ENCODE results near the gene SEMA3G. TPM values are rescaled to one million over a fixed set of nuclear protein-coding genes. Genes with fewer than 3 reads are reported as not detected.

SEMA3G gene
- polyA plus RNA-seq, 1 donor (not counting 4 experiments of a cell fraction or from before 2014, with no cell fraction given), result 0.07 TPM

GRCh38 chr3:52393131-52393807, 51.6 kb downstream of the SEMA3G start:
- Histone ChIP-seq H3K9me1 (ENCODE audit: control insufficient read depth, extremely low read depth, insufficient read depth, low read length) (no peaks in the 10 kb centered on the region), H3K36me3 (ENCODE audit: control insufficient read depth in 2 of 2, extremely low read depth in 1 of 2, insufficient read depth in 2 of 2, low read length in 2 of 2) (no peaks in the 10 kb centered on the region), H3K27ac (ENCODE audit: control insufficient read depth, insufficient read depth, low read length) (no peak overlapping the region), H3K4me2 (ENCODE audit: control insufficient read depth, extremely low read depth, insufficient read depth, low read depth, low read length) (no peak overlapping the region), H3K27me3 (ENCODE audit: control insufficient read depth, extremely low read depth, insufficient read depth, low read length) (peaks cover 7% of the 10 kb centered on the region), H3K9ac (ENCODE audit: control insufficient read depth, extremely low read depth, insufficient read depth, low read length) (no peak overlapping the region), H3K9me3 (ENCODE audit: control insufficient read depth, low read depth, low read length) (no peaks in the 10 kb centered on the region), H3K4me3 (ENCODE audit: control insufficient read depth in 2 of 3, extremely low read depth in 1 of 3, insufficient read depth in 2 of 3, low read depth in 1 of 3, low read length in 3 of 3) (no peak overlapping the region), H4K20me1 (ENCODE audit: control insufficient read depth, extremely low read depth, insufficient read depth, low read length) (no peaks in the 10 kb centered on the region), H3K4me1 (ENCODE audit: control insufficient read depth, extremely low read depth, insufficient read depth, low read length) (no peaks in the 10 kb centered on the region), H2AFZ (ENCODE audit: control insufficient read depth, low read length) (no peak overlapping the region), H3K79me2 (ENCODE audit: control insufficient read depth, insufficient read depth, low read length) (no peaks in the 10 kb centered on the region)
- DNase-seq (ENCODE audit: low read depth, low spot score) (no peak), FAIRE-seq (no peak)
- dilution Hi-C loops (cut with MboI; ENCODE audit: extremely low pct_ligation_motif_present, low sequenced_read_pairs), result no loop called here
- TF ChIP-seq EZH2 (IDR thresholded peaks at IDR 0.05; ENCODE audit: low read length) (no peak), CTCF (optimal IDR thresholded peaks at IDR 0.05 in 1 of 3, IDR thresholded peaks at IDR 0.05 in 1 of 3, conservative IDR thresholded peaks at IDR 0.05 in 1 of 3; ENCODE audit: extremely low read depth in 1 of 3, insufficient read depth in 2 of 3, low read length in 3 of 3) (no peak)

- H3K4me3 ChIP-seq (ENCODE audit: control insufficient read depth in 2 of 3, extremely low read depth in 1 of 3, insufficient read depth in 2 of 3, low read depth in 1 of 3, low read length in 3 of 3), result no peak overlapping the region
- H3K36me3 ChIP-seq (ENCODE audit: control insufficient read depth in 2 of 2, extremely low read depth in 1 of 2, insufficient read depth in 2 of 2, low read length in 2 of 2), result no peaks in the 10 kb centered on the region
- H3K4me1 ChIP-seq (ENCODE audit: control insufficient read depth, extremely low read depth, insufficient read depth, low read length), result no peaks in the 10 kb centered on the region
- no peaks in the 10 kb centered on the region for H3K79me2 ChIP-seq (ENCODE audit: control insufficient read depth, insufficient read depth, low read length)
- no peaks in the 10 kb centered on the region for H3K9me3 ChIP-seq (ENCODE audit: control insufficient read depth, low read depth, low read length)
- peaks cover 7% of the 10 kb centered on the region for H3K27me3 ChIP-seq (ENCODE audit: control insufficient read depth, extremely low read depth, insufficient read depth, low read length)
- no peak for TF ChIP-seq EZH2 (IDR thresholded peaks at IDR 0.05; ENCODE audit: low read length)
- TF ChIP-seq CTCF (optimal IDR thresholded peaks at IDR 0.05 in 1 of 3, IDR thresholded peaks at IDR 0.05 in 1 of 3, conservative IDR thresholded peaks at IDR 0.05 in 1 of 3; ENCODE audit: extremely low read depth in 1 of 3, insufficient read depth in 2 of 3, low read length in 3 of 3), result no peak
- dilution Hi-C loops (cut with MboI; ENCODE audit: extremely low pct_ligation_motif_present, low sequenced_read_pairs), result no loop called here
- no peak overlapping the region for H3K9ac ChIP-seq (ENCODE audit: control insufficient read depth, extremely low read depth, insufficient read depth, low read length)
- H3K4me2 ChIP-seq (ENCODE audit: control insufficient read depth, extremely low read depth, insufficient read depth, low read depth, low read length), result no peak overlapping the region
- no peaks in the 10 kb centered on the region for H3K9me1 ChIP-seq (ENCODE audit: control insufficient read depth, extremely low read depth, insufficient read depth, low read length)
- H4K20me1 ChIP-seq (ENCODE audit: control insufficient read depth, extremely low read depth, insufficient read depth, low read length), result no peaks in the 10 kb centered on the region
- H3K27ac ChIP-seq (ENCODE audit: control insufficient read depth, insufficient read depth, low read length), result no peak overlapping the region
- FAIRE-seq, result no peak
- DNase-seq (ENCODE audit: low read depth, low spot score), result no peak
- no peak overlapping the region for H2AFZ ChIP-seq (ENCODE audit: control insufficient read depth, low read length)
Observed at GRCh38 chr3:52392216-52392930, 52.5 kb downstream of the SEMA3G start.
